ENCODE results near the gene NLGN3. TPM values are rescaled to one million over a fixed set of nuclear protein-coding genes. Genes with fewer than 3 reads are reported as not detected.
A peak's percentile ranks its signal among the peaks of the same experiment; 100 is the strongest.

The NLGN3 gene
- polyA plus RNA-seq, 3 donors: 0.05 to 0.80 TPM; not detected in 1

DNA sequence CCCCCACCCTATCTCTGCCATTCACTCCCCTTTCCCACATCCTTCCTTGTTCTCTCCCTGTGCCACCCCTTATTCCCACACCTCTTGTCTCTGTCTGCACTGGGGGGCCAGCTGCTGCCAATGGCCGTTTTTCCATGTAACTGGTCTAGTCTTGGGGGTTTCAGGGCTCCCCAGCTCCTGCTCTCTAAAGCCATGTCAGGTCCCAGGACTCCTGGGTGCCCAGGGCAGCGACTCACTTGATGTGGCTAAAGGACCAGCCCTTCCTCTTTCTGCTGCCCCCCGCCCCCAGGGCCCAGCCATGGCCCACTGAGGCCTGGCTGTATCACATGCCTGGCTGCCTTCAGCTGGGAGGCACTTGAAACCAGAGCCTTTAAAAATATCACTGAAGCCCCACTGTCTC is 10.0 kb downstream of the NLGN3 start:
- no peaks in the 10 kb centered on the region for H4K20me1 ChIP-seq (ENCODE audit: insufficient read depth, low read length)
- H3K9me3 Mint-ChIP-seq: no peaks in the 10 kb centered on the region
- peak overlapping the region in 1 of 7 donors; percentile 85 for H3K27ac Mint-ChIP-seq
- H3K36me3 Mint-ChIP-seq: peaks cover 17 to 28% of the 10 kb centered on the region in 2 donors
- H3K4me1 ChIP-seq (ENCODE audit: control insufficient read depth in 1 of 2, insufficient read depth in 2 of 2, low read length in 2 of 2): peaks cover 0 to 10% of the 10 kb centered on the region in 2 donors
- DNase-seq: no peak
- H3K4me1 Mint-ChIP-seq: peaks cover 17% of the 10 kb centered on the region
- no peak overlapping the region for H3K27ac ChIP-seq (ENCODE audit: low read depth in 1 of 2, low read length in 2 of 2)
- H3K4me3 ChIP-seq (replicated peaks in 1 of 3; ENCODE audit: low read depth in 2 of 3, low read length in 3 of 3): no peak overlapping the region
- TF ChIP-seq, protein P1, sequence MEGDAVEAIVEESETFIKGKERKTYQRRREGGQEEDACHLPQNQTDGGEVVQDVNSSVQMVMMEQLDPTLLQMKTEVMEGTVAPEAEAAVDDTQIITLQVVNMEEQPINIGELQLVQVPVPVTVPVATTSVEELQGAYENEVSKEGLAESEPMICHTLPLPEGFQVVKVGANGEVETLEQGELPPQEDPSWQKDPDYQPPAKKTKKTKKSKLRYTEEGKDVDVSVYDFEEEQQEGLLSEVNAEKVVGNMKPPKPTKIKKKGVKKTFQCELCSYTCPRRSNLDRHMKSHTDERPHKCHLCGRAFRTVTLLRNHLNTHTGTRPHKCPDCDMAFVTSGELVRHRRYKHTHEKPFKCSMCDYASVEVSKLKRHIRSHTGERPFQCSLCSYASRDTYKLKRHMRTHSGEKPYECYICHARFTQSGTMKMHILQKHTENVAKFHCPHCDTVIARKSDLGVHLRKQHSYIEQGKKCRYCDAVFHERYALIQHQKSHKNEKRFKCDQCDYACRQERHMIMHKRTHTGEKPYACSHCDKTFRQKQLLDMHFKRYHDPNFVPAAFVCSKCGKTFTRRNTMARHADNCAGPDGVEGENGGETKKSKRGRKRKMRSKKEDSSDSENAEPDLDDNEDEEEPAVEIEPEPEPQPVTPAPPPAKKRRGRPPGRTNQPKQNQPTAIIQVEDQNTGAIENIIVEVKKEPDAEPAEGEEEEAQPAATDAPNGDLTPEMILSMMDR (IDR thresholded peaks at IDR 0.05): no peak
- H3K27me3 ChIP-seq (ENCODE audit: control insufficient read depth in 2 of 2, insufficient read depth in 2 of 2, low read length in 2 of 2): no peaks in the 10 kb centered on the region
- no peak overlapping the region for H2AFZ ChIP-seq (ENCODE audit: insufficient read depth, low read depth, low read length, poor library complexity, severe bottlenecking)
- peaks cover 0 to 2% (median 1%) of the 10 kb centered on the region in 3 donors for H3K27me3 Mint-ChIP-seq (ENCODE audit: low read depth in 3 of 3)
- intact Hi-C loops (cut with micrococcal nuclease): no loop called here
- WGBS (ENCODE audit: insufficient coverage): 0% methylated on average over 1 of the region's 3 CpGs
- no peaks in the 10 kb centered on the region for H3K79me2 ChIP-seq (ENCODE audit: insufficient read depth, low read length)
- peaks cover 5 to 9% of the 10 kb centered on the region in 2 donors for H3K36me3 ChIP-seq (replicated peaks in 1 of 2; ENCODE audit: control insufficient read depth in 1 of 2, insufficient read depth in 2 of 2, low read length in 2 of 2)
- H3K9me3 ChIP-seq (replicated peaks in 1 of 2; ENCODE audit: control insufficient read depth in 1 of 2, insufficient read depth in 1 of 2, low read length in 2 of 2): no peaks in the 10 kb centered on the region
- no peak overlapping the region for H3K9ac ChIP-seq (ENCODE audit: insufficient read depth, low read length, poor library complexity, severe bottlenecking)
- H3K4me2 ChIP-seq (replicated peaks; ENCODE audit: extremely low read depth, low read length, poor library complexity, severe bottlenecking): no peak overlapping the region
- no peak overlapping the region for H3K4me3 Mint-ChIP-seq

DNA sequence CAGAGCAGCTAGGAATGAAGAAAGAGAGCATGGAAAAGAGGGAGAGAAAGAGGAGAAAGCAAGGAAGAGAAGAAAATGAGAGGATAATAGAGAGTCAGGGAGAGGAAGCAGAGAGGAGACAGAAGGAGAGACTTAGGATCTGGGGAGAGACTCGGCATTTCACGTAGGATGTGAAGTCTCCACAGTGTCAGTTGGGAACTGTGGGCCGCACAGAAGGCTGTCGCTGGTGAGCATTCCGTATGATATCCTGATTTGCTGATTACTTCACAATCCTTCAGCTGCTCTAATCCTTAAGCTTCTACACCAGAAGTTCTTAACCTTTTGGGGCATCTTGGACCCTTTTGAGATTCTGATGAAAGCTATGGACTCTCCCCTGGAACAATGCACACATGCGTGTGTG is 14.0 kb downstream of the NLGN3 start:
- Mint-ChIP-seq H3K9me3 (peaks cover 0 to 3% (median 0%) of the 10 kb centered on the region in 7 donors), H3K4me3 (no peak overlapping the region), H3K36me3 (peaks cover 16 to 32% of the 10 kb centered on the region in 2 donors), H3K27me3 (ENCODE audit: low read depth in 3 of 3) (peaks cover 0 to 6% (median 0%) of the 10 kb centered on the region in 3 donors), H3K4me1 (peaks cover 20% of the 10 kb centered on the region), H3K27ac (no peak overlapping the region)
- 100% methylated on average over 5 of the region's 6 CpGs for WGBS (ENCODE audit: insufficient coverage)
- Histone ChIP-seq H4K20me1 (ENCODE audit: insufficient read depth, low read length) (no peaks in the 10 kb centered on the region), H3K36me3 (replicated peaks in 1 of 2; ENCODE audit: control insufficient read depth in 1 of 2, insufficient read depth in 2 of 2, low read length in 2 of 2) (peaks cover 10 to 15% of the 10 kb centered on the region in 2 donors), H3K27me3 (ENCODE audit: control insufficient read depth in 2 of 2, insufficient read depth in 2 of 2, low read length in 2 of 2) (no peaks in the 10 kb centered on the region), H2AFZ (ENCODE audit: insufficient read depth, low read depth, low read length, poor library complexity, severe bottlenecking) (no peak overlapping the region), H3K4me3 (replicated peaks in 1 of 3; ENCODE audit: low read depth in 2 of 3, low read length in 3 of 3) (no peak overlapping the region), H3K9ac (ENCODE audit: insufficient read depth, low read length, poor library complexity, severe bottlenecking) (no peak overlapping the region), H3K27ac (ENCODE audit: low read depth in 1 of 2, low read length in 2 of 2) (no peak overlapping the region), H3K4me1 (ENCODE audit: control insufficient read depth in 1 of 2, insufficient read depth in 2 of 2, low read length in 2 of 2) (peaks cover 0 to 10% of the 10 kb centered on the region in 2 donors), H3K9me3 (replicated peaks in 1 of 2; ENCODE audit: control insufficient read depth in 1 of 2, insufficient read depth in 1 of 2, low read length in 2 of 2) (no peaks in the 10 kb centered on the region), H3K4me2 (replicated peaks; ENCODE audit: extremely low read depth, low read length, poor library complexity, severe bottlenecking) (no peak overlapping the region), H3K79me2 (ENCODE audit: insufficient read depth, low read length) (no peaks in the 10 kb centered on the region)
- DNase-seq: no peak
- TF ChIP-seq, protein P1 (IDR thresholded peaks at IDR 0.05): no peak
- intact Hi-C loops (cut with micrococcal nuclease): no loop called here
